Lung (tissue), 12 donors: ENCODE measurements around the gene INTS7. TPM values are rescaled to one million over a fixed set of nuclear protein-coding genes. Genes with fewer than 3 reads are reported as not detected.
"Not testable (repeated sequence)": the region's sequence is repeated elsewhere in the genome, so short reads cannot be mapped to it uniquely, and the experiment has no call there.

Source experiments
- ATAC-seq: fragments of 200-7000 bp; cut with Tn5 transposase; one replicate; pipeline ENCODE4 v1.9.1; 2020; ENCODE audit warnings: moderate number of reproducible peaks; ENCODE audit not compliant: insufficient read depth, low FRiP score
- DNase-seq, 3 donors: peaks; one replicate each; pipeline ENCODE4 v3.0.0-alpha.2; 2013 to 2017
- H3K27ac ChIP-seq, 2 donors: one replicate each; pipeline ENCODE4 v1.5.1; 2013; ENCODE audit warnings: mild to moderate bottlenecking in 2 of 2, moderate library complexity in 2 of 2, control low read depth in 1 of 2, inconsistent platforms in 1 of 2, low read depth in 1 of 2, low read length in 1 of 2
- H3K27me3 ChIP-seq, 3 donors: one replicate each; pipeline ENCODE4 v1.5.1; 2013; ENCODE audit warnings: low read length in 2 of 3; ENCODE audit not compliant: control insufficient read depth in 3 of 3, insufficient read depth in 3 of 3
- H3K36me3 ChIP-seq, 4 donors: one replicate each; pipeline ENCODE4 v1.5.1; 2013; ENCODE audit warnings: low read length in 4 of 4, mild to moderate bottlenecking in 1 of 4, moderate library complexity in 1 of 4; ENCODE audit not compliant: control insufficient read depth in 4 of 4, insufficient read depth in 4 of 4
- H3K4me1 ChIP-seq, 5 donors: one replicate each; pipeline ENCODE4 v1.5.1; 2013; ENCODE audit warnings: low read length in 5 of 5, mild to moderate bottlenecking in 2 of 5, moderate library complexity in 1 of 5; ENCODE audit not compliant: control insufficient read depth in 5 of 5, insufficient read depth in 5 of 5
- H3K4me3 ChIP-seq: one replicate; pipeline ENCODE4 v1.5.1; 2013; ENCODE audit warnings: mild to moderate bottlenecking, control low read depth, moderate library complexity
- H3K9ac ChIP-seq, 2 donors: one replicate each; pipeline ENCODE4 v1.5.1; 2013; ENCODE audit warnings: low read length in 2 of 2, control low read depth in 1 of 2; ENCODE audit not compliant: insufficient read depth in 1 of 2
- H3K9me3 ChIP-seq, 4 donors: one replicate each; pipeline ENCODE4 v1.5.1; 2013; ENCODE audit warnings: low read length in 3 of 4, mild to moderate bottlenecking in 1 of 4, moderate library complexity in 1 of 4; ENCODE audit not compliant: control insufficient read depth in 4 of 4, insufficient read depth in 3 of 4
- WGBS, 2 donors: extraction: QIAGEN DNeasy Blood & Tissue Kit; methylation state at CpG; one replicate each; pipeline ENCODE4 v1.1.7; 2013; 5-methylcytosine and 5-hydroxymethylcytosine counted together
- polyA plus RNA-seq, 2 donors: library from polyadenylated mRNA; stranded (reverse); fragments of 200-250 nt; gene quantifications; one replicate each; pipeline ENCODE4 v1.2.1, GENCODE V29; 2013
- total RNA-seq, 2 donors: library from RNA; depleted of rRNA in 1 of 2; stranded (reverse); fragments of >200 nt in 1 of 2; gene quantifications; one replicate each; pipeline ENCODE4 v1.2.1, GENCODE V29; 2014 to 2021
- TF ChIP-seq, protein P1 (sequence below): IDR thresholded peaks from 2 replicates; pipeline ENCODE4 v1.5.1; 2012; ENCODE audit warnings: mild to moderate bottlenecking; ENCODE audit errors: control extremely low read depth, extremely low read depth
- donor health status: control.
- donor health status: control.
- donor health status: Bipolar disorder and iron deficiency.
- donor health status: healthy.
- donor health status: DM: yes; HTN: yes; CAD: no.

The INTS7 gene
- total and polyA plus RNA-seq, 4 donors: 6.4 to 18.9 (median 11.8) TPM

DNA sequence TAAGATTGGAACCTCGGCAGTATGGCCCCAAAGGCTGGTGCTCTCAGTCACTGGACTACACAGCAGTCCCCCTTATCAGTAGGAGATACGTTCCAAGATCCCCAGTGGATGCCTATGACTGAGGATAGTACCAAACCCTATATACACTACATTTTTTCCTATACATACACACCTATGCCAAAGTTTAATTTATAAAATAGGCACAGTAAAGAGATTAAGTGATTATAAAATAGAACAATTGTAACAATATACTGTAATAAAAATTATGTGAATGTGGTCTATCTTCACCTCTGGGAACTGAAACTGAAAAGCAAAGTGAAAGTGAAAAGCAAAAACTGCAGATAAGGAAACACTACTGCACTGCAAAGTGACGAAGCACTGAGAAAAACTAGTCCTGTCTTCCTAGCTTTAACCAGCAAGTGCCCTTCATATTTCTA, 96.8 kb downstream of the INTS7 start:
- peaks cover 0 to 5% (median 0%) of the 10 kb centered on the region in 3 donors for H3K27me3 ChIP-seq
- H3K9ac ChIP-seq: no peak overlapping the region
- no peak overlapping the region for H3K4me3 ChIP-seq
- WGBS, 2 donors: 24 to 30% methylated on average over 3 of the region's 3 CpGs
- TF ChIP-seq, protein P1, sequence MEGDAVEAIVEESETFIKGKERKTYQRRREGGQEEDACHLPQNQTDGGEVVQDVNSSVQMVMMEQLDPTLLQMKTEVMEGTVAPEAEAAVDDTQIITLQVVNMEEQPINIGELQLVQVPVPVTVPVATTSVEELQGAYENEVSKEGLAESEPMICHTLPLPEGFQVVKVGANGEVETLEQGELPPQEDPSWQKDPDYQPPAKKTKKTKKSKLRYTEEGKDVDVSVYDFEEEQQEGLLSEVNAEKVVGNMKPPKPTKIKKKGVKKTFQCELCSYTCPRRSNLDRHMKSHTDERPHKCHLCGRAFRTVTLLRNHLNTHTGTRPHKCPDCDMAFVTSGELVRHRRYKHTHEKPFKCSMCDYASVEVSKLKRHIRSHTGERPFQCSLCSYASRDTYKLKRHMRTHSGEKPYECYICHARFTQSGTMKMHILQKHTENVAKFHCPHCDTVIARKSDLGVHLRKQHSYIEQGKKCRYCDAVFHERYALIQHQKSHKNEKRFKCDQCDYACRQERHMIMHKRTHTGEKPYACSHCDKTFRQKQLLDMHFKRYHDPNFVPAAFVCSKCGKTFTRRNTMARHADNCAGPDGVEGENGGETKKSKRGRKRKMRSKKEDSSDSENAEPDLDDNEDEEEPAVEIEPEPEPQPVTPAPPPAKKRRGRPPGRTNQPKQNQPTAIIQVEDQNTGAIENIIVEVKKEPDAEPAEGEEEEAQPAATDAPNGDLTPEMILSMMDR: no peak
- H3K4me1 ChIP-seq: no peaks in the 10 kb centered on the region
- H3K36me3 ChIP-seq: peaks cover 2 to 9% (median 8%) of the 10 kb centered on the region in 4 donors
- no peak overlapping the region for H3K27ac ChIP-seq
- DNase-seq (peak in 1 of 3 donors; percentile 17), ATAC-seq (no peak)
- H3K9me3 ChIP-seq: no peaks in the 10 kb centered on the region

DNA sequence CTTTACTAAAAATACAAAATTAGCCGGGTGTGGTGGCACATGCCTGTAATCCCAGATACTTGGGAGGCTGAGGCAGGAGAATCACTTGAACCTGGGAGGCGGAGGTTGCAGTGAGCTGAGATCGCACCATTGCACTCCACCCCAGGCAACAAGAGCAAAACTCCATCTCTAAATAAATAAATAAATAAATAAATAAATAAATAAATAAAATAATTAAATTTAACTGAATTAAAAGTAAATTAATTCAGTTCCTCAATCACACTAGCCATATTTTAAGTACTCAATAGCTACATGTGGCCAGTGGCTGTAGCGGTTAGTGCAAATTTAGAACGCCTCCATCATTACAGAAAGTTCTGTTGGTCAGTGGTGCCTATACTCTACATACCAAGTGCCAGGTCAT, 97.9 kb downstream of the INTS7 start:
- not testable (repeated sequence) for H3K27ac ChIP-seq, H3K4me3 ChIP-seq, H3K9ac ChIP-seq, H3K4me1 ChIP-seq, H3K27me3 ChIP-seq, H3K36me3 ChIP-seq, DNase-seq, H3K9me3 ChIP-seq, ATAC-seq
- WGBS, 2 donors: 96 to 99% methylated on average over 5 of the region's 5 CpGs

DNA sequence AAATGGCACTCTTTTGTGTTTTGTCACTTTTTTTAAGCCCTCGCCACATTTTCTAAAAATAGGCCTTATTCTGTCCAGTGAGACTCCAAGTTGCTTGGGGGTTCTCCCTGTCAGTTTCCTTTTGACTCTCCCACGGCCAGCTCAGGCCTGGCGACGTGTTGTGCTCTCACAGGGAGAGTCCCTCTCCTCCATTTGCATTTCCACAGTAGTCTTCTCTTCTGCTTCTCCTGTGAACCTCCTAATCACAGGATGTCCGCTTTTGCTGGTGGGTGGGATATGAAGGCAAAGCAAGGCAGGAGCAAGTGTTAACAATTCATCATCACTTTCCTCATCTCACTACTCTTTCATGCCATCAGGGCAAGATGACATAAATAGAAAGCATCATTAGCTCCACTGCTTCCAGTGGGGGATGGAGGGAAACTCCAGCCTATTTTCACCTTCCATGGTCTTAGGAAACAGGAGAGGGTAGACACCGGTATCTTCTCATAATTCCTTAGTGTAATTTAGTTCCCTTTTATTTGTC, 99.8 kb downstream of the INTS7 start:
- Histone ChIP-seq H3K4me1 (no peaks in the 10 kb centered on the region), H3K27me3 (peaks cover 0 to 17% (median 0%) of the 10 kb centered on the region in 3 donors), H3K9ac (no peak overlapping the region), H3K36me3 (no peaks in the 10 kb centered on the region), H3K9me3 (no peaks in the 10 kb centered on the region), H3K4me3 (no peak overlapping the region), H3K27ac (no peak overlapping the region)
- WGBS, 2 donors: 65 to 68% methylated on average over 6 of the region's 6 CpGs
- TF ChIP-seq, protein P1: no peak
- DNase-seq (peak in 1 of 3 donors; percentile 23), ATAC-seq (no peak)

DNA sequence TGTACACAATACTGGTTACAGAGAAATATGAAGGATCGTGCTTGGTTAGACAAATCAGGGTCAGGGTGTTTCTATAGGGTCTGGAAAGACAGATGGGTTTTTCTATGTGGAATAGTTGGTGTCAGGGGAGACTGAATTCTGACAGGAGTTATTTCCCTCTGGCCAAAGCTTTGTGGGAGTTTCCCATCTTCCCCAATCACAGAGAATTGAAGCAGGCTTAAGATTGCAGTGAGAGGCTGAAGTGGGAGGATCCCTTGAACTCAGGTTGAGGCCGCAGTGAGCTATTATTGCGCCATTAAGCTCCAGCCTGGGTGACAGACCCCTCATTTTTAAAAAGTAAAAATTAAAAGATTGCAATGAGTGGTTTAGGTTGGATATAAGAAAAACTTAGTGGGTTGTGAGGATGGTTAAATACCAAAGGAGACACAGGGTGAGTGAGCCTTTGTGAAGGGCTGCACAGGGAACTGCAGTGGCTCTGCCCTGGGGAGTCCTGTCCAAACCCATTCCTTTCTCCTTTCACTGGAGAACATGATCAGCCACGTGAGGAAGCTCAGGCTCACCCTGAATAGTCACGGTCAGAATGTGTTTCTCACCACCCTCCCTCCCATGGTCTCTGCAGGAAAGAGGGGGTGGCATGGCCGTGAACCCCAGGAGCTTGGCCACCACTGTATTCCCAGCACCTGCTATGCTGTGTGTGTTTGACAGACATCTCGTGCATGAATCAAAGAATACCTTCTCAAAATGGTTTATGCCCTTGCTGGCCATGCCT, 101.2 kb downstream of the INTS7 start:
- no peak overlapping the region for H3K9ac ChIP-seq
- no peak overlapping the region for H3K4me3 ChIP-seq

More for the DNA sequence above, 101.2 kb downstream of the INTS7 start:
- DNase-seq (no peak), ATAC-seq (no peak)
- H3K9me3 ChIP-seq: no peaks in the 10 kb centered on the region
- 71 to 73% methylated on average over 7 of the region's 7 CpGs for WGBS, 2 donors
- H3K36me3 ChIP-seq: no peaks in the 10 kb centered on the region
- H3K27ac ChIP-seq: no peak overlapping the region
- H3K27me3 ChIP-seq: peaks cover 0 to 17% (median 0%) of the 10 kb centered on the region in 3 donors
- TF ChIP-seq, protein P1: no peak
- H3K4me1 ChIP-seq: peaks cover 0 to 7% (median 5%) of the 10 kb centered on the region in 5 donors
